SU-DHL-6 (cell line): ENCODE results near the gene SIRPA.

Experiments
- EZH2phosphoT487 ChIP-seq: fragments of 200-600 bp; sonication (generic), shearing (Covaris generic); conservative IDR thresholded peaks from 2 replicates; pipeline ENCODE4 v1.6.1; 2018; ENCODE audit warnings: mild to moderate bottlenecking, antibody characterized with exemption, low read length, moderate library complexity, mixed read lengths
- TF ChIP-seq, protein P1 (sequence below): fragments of 200-600 bp; sonication (generic); IDR thresholded peaks from one replicate; pipeline ENCODE4 v1.5.1; 2017; ENCODE audit warnings: antibody characterized with exemption, mild to moderate bottlenecking, low read length, moderate library complexity; ENCODE audit not compliant: insufficient read depth, poor library complexity, severe bottlenecking

DNA sequence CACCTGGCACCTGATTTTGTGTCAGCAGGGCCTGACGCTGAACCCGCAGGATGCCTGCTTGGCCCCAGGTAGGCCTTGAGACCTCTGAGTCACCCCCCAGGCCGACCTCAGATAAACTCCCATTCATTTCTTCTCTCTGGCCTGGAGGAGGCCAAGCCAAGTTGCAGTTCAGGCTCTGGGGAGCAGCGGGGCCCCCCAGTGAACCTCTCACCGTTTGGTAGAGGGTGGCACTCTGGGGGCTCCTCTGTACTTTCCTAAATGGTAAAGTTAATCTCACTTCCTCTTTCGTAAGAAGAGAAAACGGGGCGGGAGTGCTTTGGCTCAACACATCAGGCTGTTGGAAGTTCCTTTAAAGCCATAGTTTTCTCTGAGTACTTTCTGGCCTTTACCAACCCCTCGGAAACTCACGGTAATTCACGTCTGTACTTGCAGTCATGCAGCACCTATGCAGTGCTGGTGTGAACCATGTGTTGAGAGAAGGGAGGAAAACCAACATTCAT lies 2.8 kb downstream of the SIRPA start:
- TF ChIP-seq, protein P1, sequence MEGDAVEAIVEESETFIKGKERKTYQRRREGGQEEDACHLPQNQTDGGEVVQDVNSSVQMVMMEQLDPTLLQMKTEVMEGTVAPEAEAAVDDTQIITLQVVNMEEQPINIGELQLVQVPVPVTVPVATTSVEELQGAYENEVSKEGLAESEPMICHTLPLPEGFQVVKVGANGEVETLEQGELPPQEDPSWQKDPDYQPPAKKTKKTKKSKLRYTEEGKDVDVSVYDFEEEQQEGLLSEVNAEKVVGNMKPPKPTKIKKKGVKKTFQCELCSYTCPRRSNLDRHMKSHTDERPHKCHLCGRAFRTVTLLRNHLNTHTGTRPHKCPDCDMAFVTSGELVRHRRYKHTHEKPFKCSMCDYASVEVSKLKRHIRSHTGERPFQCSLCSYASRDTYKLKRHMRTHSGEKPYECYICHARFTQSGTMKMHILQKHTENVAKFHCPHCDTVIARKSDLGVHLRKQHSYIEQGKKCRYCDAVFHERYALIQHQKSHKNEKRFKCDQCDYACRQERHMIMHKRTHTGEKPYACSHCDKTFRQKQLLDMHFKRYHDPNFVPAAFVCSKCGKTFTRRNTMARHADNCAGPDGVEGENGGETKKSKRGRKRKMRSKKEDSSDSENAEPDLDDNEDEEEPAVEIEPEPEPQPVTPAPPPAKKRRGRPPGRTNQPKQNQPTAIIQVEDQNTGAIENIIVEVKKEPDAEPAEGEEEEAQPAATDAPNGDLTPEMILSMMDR = no peak
- no peak for TF ChIP-seq EZH2phosphoT487
